ENCODE results near the gene GSPT1.

Gene GSPT1

GRCh38 chr16:11896486-11897176 is 19.1 kb downstream of the GSPT1 start:
- ATAC-seq, result peak; percentile 84
- no peak for TF ChIP-seq GLIS3 (CRISPR knock-in tag; IDR thresholded peaks at IDR 0.05)
- no peak for TF ChIP-seq RARB (CRISPR knock-in tag; IDR thresholded peaks at IDR 0.05)
- no peak for TF ChIP-seq OSR1 (CRISPR knock-in tag; IDR thresholded peaks at IDR 0.05)
- no peak for TF ChIP-seq SNAI2 (CRISPR knock-in tag; IDR thresholded peaks at IDR 0.05)
- no peak for TF ChIP-seq POU6F1 (CRISPR knock-in tag; IDR thresholded peaks at IDR 0.05; ENCODE audit: borderline replicate concordance, low read depth)
- no peak for TF ChIP-seq ZNF8 (CRISPR knock-in tag; IDR thresholded peaks at IDR 0.05)
- no peak for TF ChIP-seq ISL1 (CRISPR knock-in tag; IDR thresholded peaks at IDR 0.05)
- TF ChIP-seq CREB5 (CRISPR knock-in tag; IDR thresholded peaks at IDR 0.05; ENCODE audit: low read depth), result no peak
- no peak for TF ChIP-seq PATZ1 (CRISPR knock-in tag; IDR thresholded peaks at IDR 0.05; ENCODE audit: borderline replicate concordance)
- TF ChIP-seq ZNF70 (CRISPR knock-in tag; IDR thresholded peaks at IDR 0.05), result no peak
- TF ChIP-seq ZNF565 (CRISPR knock-in tag; conservative IDR thresholded peaks at IDR 0.05; ENCODE audit: low read depth), result no peak
- TF ChIP-seq ZC3H10 (CRISPR knock-in tag; IDR thresholded peaks at IDR 0.05), result no peak

GRCh38 chr16:11893571-11893970 is 22.2 kb downstream of the GSPT1 start:
- no peak for ATAC-seq

More at GRCh38 chr16:11893571-11893970, 22.2 kb downstream of the GSPT1 start:
- TF ChIP-seq PATZ1 (CRISPR knock-in tag; IDR thresholded peaks at IDR 0.05; ENCODE audit: borderline replicate concordance), result no peak
- TF ChIP-seq ISL1 (CRISPR knock-in tag; IDR thresholded peaks at IDR 0.05), result no peak
- no peak for TF ChIP-seq CSDC2 (CRISPR knock-in tag; IDR thresholded peaks at IDR 0.05)
- no peak for TF ChIP-seq TSHZ2 (CRISPR knock-in tag; IDR thresholded peaks at IDR 0.05)
- TF ChIP-seq ARNTL (CRISPR knock-in tag; IDR thresholded peaks at IDR 0.05; ENCODE audit: borderline replicate concordance, low read depth), result no peak
- TF ChIP-seq OSR1 (CRISPR knock-in tag; IDR thresholded peaks at IDR 0.05), result no peak
- no peak for TF ChIP-seq ZNF565 (CRISPR knock-in tag; conservative IDR thresholded peaks at IDR 0.05; ENCODE audit: low read depth)
- TF ChIP-seq CSRNP3 (CRISPR knock-in tag; IDR thresholded peaks at IDR 0.05), result no peak
- TF ChIP-seq PPARA (CRISPR knock-in tag; IDR thresholded peaks at IDR 0.05; ENCODE audit: borderline replicate concordance), result no peak
- TF ChIP-seq TCF4 (CRISPR knock-in tag; IDR thresholded peaks at IDR 0.05; ENCODE audit: borderline replicate concordance), result no peak
- no peak for TF ChIP-seq ESRRG (CRISPR knock-in tag; IDR thresholded peaks at IDR 0.05)
- no peak for TF ChIP-seq CREB5 (CRISPR knock-in tag; IDR thresholded peaks at IDR 0.05; ENCODE audit: low read depth)
